HepG2 (cell line): Measurements from ENCODE around the gene PLA2G4D. TPM values are rescaled to one million over a fixed set of nuclear protein-coding genes. Genes with fewer than 3 reads are reported as not detected.

Source experiments
- CSRNP2 ChIP-seq: sonication (generic); formaldehyde crosslinking; conservative IDR thresholded peaks from 2 replicates; pipeline ENCODE4 v1.8.0; 2022; ENCODE audit warnings: low read depth, missing genetic modification reagents
- GATAD1 ChIP-seq: IDR thresholded peaks from 2 replicates; pipeline ENCODE4 v1.6.1; 2016; ENCODE audit warnings: missing genetic modification reagents, missing compliant biosample characterization
- HDAC2 ChIP-seq: sonication (generic); formaldehyde crosslinking; IDR thresholded peaks from 2 replicates; pipeline ENCODE4 v1.4.0; 2020; ENCODE audit warnings: missing genetic modification reagents
- LBX2 ChIP-seq: sonication (generic); formaldehyde crosslinking; IDR thresholded peaks from 2 replicates; pipeline ENCODE4 v1.5.0; 2020; ENCODE audit warnings: missing genetic modification reagents, mild to moderate bottlenecking, borderline replicate concordance
- REST ChIP-seq, 2 experiments: IDR thresholded peaks; 2 replicates each; pipeline ENCODE4 v1.6.1; 2011 to 2012; ENCODE audit warnings: low read length in 2 of 2, borderline replicate concordance in 1 of 2, low read depth in 1 of 2, mild to moderate bottlenecking in 1 of 2, moderate library complexity in 1 of 2
- SMARCE1 ChIP-seq: fragments of 450-650 bp; IDR thresholded peaks from 2 replicates; pipeline ENCODE4 v1.6.1; 2017; ENCODE audit warnings: borderline replicate concordance
- SNAPC2 ChIP-seq: sonication (generic); formaldehyde crosslinking; IDR thresholded peaks from 2 replicates; pipeline ENCODE4 v1.8.1; 2022; ENCODE audit warnings: mild to moderate bottlenecking, missing genetic modification reagents
- ZBTB20 ChIP-seq: sonication (generic); formaldehyde crosslinking; IDR thresholded peaks from 2 replicates; pipeline ENCODE4 v1.8.1; 2023; ENCODE audit warnings: missing genetic modification reagents, low read depth, mild to moderate bottlenecking, borderline replicate concordance
- ZNF124 ChIP-seq: sonication (generic); formaldehyde crosslinking; IDR thresholded peaks from 2 replicates; pipeline ENCODE4 v1.4.0; 2020; ENCODE audit warnings: missing genetic modification reagents
- ZNF292 ChIP-seq: sonication (generic); formaldehyde crosslinking; IDR thresholded peaks from 2 replicates; pipeline ENCODE4 v1.8.1; 2022; ENCODE audit warnings: mild to moderate bottlenecking, low read depth, missing genetic modification reagents, borderline replicate concordance
- ZNF430 ChIP-seq: sonication (generic); formaldehyde crosslinking; IDR thresholded peaks from 2 replicates; pipeline ENCODE4 v1.9.0; 2021; ENCODE audit warnings: mild to moderate bottlenecking, missing genetic modification reagents
- ZNF563 ChIP-seq: sonication (generic); formaldehyde crosslinking; IDR thresholded peaks from 2 replicates; pipeline ENCODE4 v1.8.0; 2022; ENCODE audit warnings: mild to moderate bottlenecking, moderate library complexity, missing genetic modification reagents
- ZNF580 ChIP-seq: IDR thresholded peaks from 2 replicates; pipeline ENCODE4 v1.6.1; 2016; ENCODE audit warnings: low read depth, borderline replicate concordance
- ZNF674 ChIP-seq: sonication (generic); formaldehyde crosslinking; IDR thresholded peaks from 2 replicates; pipeline ENCODE4 v1.5.0; 2020; ENCODE audit warnings: low read depth, mild to moderate bottlenecking, missing genetic modification reagents
- ZNF772 ChIP-seq: sonication (generic); formaldehyde crosslinking; IDR thresholded peaks from 2 replicates; pipeline ENCODE4 v1.5.0; 2020; ENCODE audit warnings: mild to moderate bottlenecking, missing genetic modification reagents
- polyA plus RNA-seq, 8 experiments: library from polyadenylated mRNA; depleted of rRNA in 3 of 8; stranded (reverse) in 7 of 8; unstranded in 1 of 8; fragments of >200 nt; fragmentation: Illumina TruSeq in 4 of 8; extraction: Trizol in 4 of 8; gene quantifications; 2 replicates each; pipeline versions ENCODE4 v1.2.1 to v1.2.3, GENCODE V29; 2011 to 2016; ENCODE audit warnings: low read depth in 4 of 8, missing spikeins in 1 of 8, mixed read lengths in 1 of 8; ENCODE audit not compliant: insufficient read depth in 1 of 8
- total RNA-seq, 5 experiments: library from RNA; depleted of rRNA; stranded (reverse); fragments of >200 nt; fragmentation: Illumina TruSeq; extraction: Trizol; gene quantifications; 2 replicates each; pipeline ENCODE4 v1.2.3, GENCODE V29; 2016; ENCODE audit warnings: low read depth in 1 of 5
- TF ChIP-seq, protein P1 (sequence below): sonication (generic); formaldehyde crosslinking; IDR thresholded peaks from 2 replicates; pipeline ENCODE4 v1.9.0; 2021; ENCODE audit warnings: missing genetic modification reagents, borderline replicate concordance
- TF ChIP-seq, protein P2 (sequence below): IDR thresholded peaks from 2 replicates; pipeline ENCODE4 v1.6.1; 2016

The PLA2G4D gene
- total and polyA plus RNA-seq, 2 of the 13 experiments (the other 11 are each of a cell fraction or from before 2014, with no cell fraction given), result 0.04 to 0.21 TPM

DNA sequence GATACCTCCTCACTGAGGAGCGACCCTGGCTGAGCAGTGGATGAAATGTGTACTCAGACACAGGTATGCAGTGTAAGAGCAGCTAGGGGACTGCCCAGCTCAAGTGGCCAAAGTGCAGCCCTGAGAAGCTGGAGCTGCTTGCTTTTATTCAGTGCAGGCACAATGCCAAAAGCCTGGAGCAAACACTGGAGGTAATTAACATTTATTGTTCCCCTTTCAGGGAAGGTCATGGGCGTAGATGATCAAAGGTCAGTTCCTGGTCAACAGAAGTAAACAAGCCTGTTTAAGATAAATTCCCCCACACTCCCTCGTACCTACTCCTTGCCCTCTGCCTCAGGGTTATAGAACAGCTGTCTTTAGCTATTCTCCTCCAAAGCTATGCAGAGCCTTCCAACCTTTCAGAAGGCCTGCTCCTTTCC lies 44.6 kb upstream of the PLA2G4D start (continued):
- no peak for TF ChIP-seq CSRNP2 (CRISPR knock-in tag)
- peak; percentile 86; the same call in 1 of the 2 replicates for TF ChIP-seq ZNF292 (CRISPR knock-in tag)
- TF ChIP-seq HDAC2 (CRISPR knock-in tag), result peak; percentile 89
- peak; percentile 59; the same call in 1 of the 2 replicates for TF ChIP-seq ZNF580 (CRISPR knock-in tag)
- TF ChIP-seq ZNF674 (CRISPR knock-in tag), result no peak
- TF ChIP-seq SNAPC2 (CRISPR knock-in tag), result 0 out of 2 replicates have a peak, but pooled peaks have one; percentile 69
- TF ChIP-seq ZNF124 (CRISPR knock-in tag), result peak; percentile 94
- TF ChIP-seq, protein P1, sequence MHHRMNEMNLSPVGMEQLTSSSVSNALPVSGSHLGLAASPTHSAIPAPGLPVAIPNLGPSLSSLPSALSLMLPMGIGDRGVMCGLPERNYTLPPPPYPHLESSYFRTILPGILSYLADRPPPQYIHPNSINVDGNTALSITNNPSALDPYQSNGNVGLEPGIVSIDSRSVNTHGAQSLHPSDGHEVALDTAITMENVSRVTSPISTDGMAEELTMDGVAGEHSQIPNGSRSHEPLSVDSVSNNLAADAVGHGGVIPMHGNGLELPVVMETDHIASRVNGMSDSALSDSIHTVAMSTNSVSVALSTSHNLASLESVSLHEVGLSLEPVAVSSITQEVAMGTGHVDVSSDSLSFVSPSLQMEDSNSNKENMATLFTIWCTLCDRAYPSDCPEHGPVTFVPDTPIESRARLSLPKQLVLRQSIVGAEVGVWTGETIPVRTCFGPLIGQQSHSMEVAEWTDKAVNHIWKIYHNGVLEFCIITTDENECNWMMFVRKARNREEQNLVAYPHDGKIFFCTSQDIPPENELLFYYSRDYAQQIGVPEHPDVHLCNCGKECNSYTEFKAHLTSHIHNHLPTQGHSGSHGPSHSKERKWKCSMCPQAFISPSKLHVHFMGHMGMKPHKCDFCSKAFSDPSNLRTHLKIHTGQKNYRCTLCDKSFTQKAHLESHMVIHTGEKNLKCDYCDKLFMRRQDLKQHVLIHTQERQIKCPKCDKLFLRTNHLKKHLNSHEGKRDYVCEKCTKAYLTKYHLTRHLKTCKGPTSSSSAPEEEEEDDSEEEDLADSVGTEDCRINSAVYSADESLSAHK, result no peak
- TF ChIP-seq GATAD1 (CRISPR knock-in tag), result peak; percentile 54; the same call in 1 of the 2 replicates
- TF ChIP-seq ZNF772, result peak; percentile 74; the same call in 1 of the 2 replicates
- no peak for TF ChIP-seq LBX2 (CRISPR knock-in tag)
- no peak for TF ChIP-seq SMARCE1
- TF ChIP-seq REST (IDR thresholded peaks at IDR 0.05; ENCODE audit: borderline replicate concordance in 1 of 2, low read depth in 1 of 2, low read length in 2 of 2), result no peak
- TF ChIP-seq, protein P2, sequence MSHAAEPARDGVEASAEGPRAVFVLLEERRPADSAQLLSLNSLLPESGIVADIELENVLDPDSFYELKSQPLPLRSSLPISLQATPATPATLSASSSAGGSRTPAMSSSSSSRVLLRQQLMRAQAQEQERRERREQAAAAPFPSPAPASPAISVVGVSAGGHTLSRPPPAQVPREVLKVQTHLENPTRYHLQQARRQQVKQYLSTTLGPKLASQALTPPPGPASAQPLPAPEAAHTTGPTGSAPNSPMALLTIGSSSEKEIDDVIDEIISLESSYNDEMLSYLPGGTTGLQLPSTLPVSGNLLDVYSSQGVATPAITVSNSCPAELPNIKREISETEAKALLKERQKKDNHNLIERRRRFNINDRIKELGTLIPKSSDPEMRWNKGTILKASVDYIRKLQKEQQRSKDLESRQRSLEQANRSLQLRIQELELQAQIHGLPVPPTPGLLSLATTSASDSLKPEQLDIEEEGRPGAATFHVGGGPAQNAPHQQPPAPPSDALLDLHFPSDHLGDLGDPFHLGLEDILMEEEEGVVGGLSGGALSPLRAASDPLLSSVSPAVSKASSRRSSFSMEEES (CRISPR knock-in tag), result 0 out of 2 replicates have a peak, but pooled peaks have one; percentile 28
- no peak for TF ChIP-seq ZBTB20
- 0 out of 2 replicates have a peak, but pooled peaks have one; percentile 29 for TF ChIP-seq ZNF563 (CRISPR knock-in tag)
- TF ChIP-seq ZNF430 (CRISPR knock-in tag), result peak; percentile 81; the same call in 1 of the 2 replicates
